IPS-18a (cell line): ENCODE data around the gene HYAL3.
A peak's percentile ranks its signal among the peaks of the same experiment; 100 is the strongest.
"Not testable (repeated sequence)": the region's sequence is repeated elsewhere in the genome, so short reads cannot be mapped to it uniquely, and the experiment has no call there.

Experiments used
- H3K27ac ChIP-seq: one replicate; pipeline ENCODE4 v1.5.1; 2013; ENCODE audit warnings: low read length
- H3K27me3 ChIP-seq: one replicate; pipeline ENCODE4 v1.6.1; 2013; ENCODE audit warnings: mild to moderate bottlenecking, low read length; ENCODE audit not compliant: control insufficient read depth, insufficient read depth
- H3K36me3 ChIP-seq: one replicate; pipeline ENCODE4 v1.6.1; 2013; ENCODE audit warnings: low read depth, low read length; ENCODE audit not compliant: control insufficient read depth
- H3K4me1 ChIP-seq: one replicate; pipeline ENCODE4 v1.6.1; 2013; ENCODE audit warnings: low read depth, low read length; ENCODE audit not compliant: control insufficient read depth
- H3K4me3 ChIP-seq: one replicate; pipeline ENCODE4 v1.5.1; 2013; ENCODE audit warnings: low read length
- H3K9ac ChIP-seq: one replicate; pipeline ENCODE4 v1.6.1; 2013; ENCODE audit warnings: mild to moderate bottlenecking, low read length, moderate library complexity
- H3K9me3 ChIP-seq: one replicate; pipeline ENCODE4 v1.6.1; 2013; ENCODE audit warnings: low read depth, low read length; ENCODE audit not compliant: control insufficient read depth

HYAL3 gene

GRCh38 chr3:50254577-50255250 lies 44.5 kb downstream of the HYAL3 start:
- Histone ChIP-seq H3K9me3 (no peaks in the 10 kb centered on the region), H3K4me1 (no peaks in the 10 kb centered on the region), H3K36me3 (peaks cover 32% of the 10 kb centered on the region), H3K9ac (no peak overlapping the region), H3K4me3 (no peak overlapping the region), H3K27me3 (no peaks in the 10 kb centered on the region), H3K27ac (no peak overlapping the region)

DNA sequence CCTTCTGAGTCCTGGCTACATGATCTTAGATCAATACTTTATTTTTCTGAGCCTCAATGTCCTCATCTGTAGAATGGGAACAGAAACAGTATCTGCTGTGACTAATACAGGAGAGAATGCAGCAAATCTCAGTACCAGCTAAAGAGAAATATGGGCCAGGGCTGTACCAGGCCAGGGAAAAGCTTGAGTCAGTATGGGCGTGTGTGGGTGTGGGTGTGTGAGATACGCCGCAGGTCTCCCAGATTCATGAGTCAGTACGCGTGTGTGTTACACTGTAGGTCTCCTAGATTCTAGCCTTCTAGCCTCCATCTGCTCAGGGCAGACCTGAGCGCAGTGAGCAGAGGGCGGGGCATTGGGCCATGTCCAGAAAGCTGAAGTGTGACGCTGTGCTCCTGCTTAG lies 48.0 kb downstream of the HYAL3 start:
- no peak overlapping the region for H3K27ac ChIP-seq
- H3K9ac ChIP-seq, result no peak overlapping the region
- H3K36me3 ChIP-seq, result peaks cover 13% of the 10 kb centered on the region
- no peaks in the 10 kb centered on the region for H3K27me3 ChIP-seq
- no peak overlapping the region for H3K4me3 ChIP-seq
- no peaks in the 10 kb centered on the region for H3K9me3 ChIP-seq
- peaks cover 11% of the 10 kb centered on the region for H3K4me1 ChIP-seq

- no peak overlapping the region for H3K4me3 ChIP-seq
- peaks cover 14% of the 10 kb centered on the region for H3K4me1 ChIP-seq
- H3K9me3 ChIP-seq, result no peaks in the 10 kb centered on the region
- no peaks in the 10 kb centered on the region for H3K27me3 ChIP-seq
- no peak overlapping the region for H3K27ac ChIP-seq
- no peak overlapping the region for H3K9ac ChIP-seq
- peaks cover 11% of the 10 kb centered on the region for H3K36me3 ChIP-seq
Measured at GRCh38 chr3:50250514-50250913, 48.7 kb downstream of the HYAL3 start.

- Histone ChIP-seq H3K27me3 (no peaks in the 10 kb centered on the region), H3K4me1 (peaks cover 18% of the 10 kb centered on the region), H3K9ac (no peak overlapping the region), H3K36me3 (peaks cover 11% of the 10 kb centered on the region), H3K9me3 (no peaks in the 10 kb centered on the region), H3K4me3 (no peak overlapping the region), H3K27ac (no peak overlapping the region)
Measured at GRCh38 chr3:50249457-50249856, 49.7 kb downstream of the HYAL3 start.

- peaks cover 19% of the 10 kb centered on the region for H3K4me1 ChIP-seq
- no peak overlapping the region for H3K27ac ChIP-seq
- H3K4me3 ChIP-seq, result no peak overlapping the region
- H3K36me3 ChIP-seq, result peaks cover 11% of the 10 kb centered on the region
- no peaks in the 10 kb centered on the region for H3K9me3 ChIP-seq
- H3K9ac ChIP-seq, result no peak overlapping the region
- H3K27me3 ChIP-seq, result no peaks in the 10 kb centered on the region
Measured at GRCh38 chr3:50248387-50248786, 50.8 kb downstream of the HYAL3 start.

- H3K9me3 ChIP-seq, result no peaks in the 10 kb centered on the region
- H3K9ac ChIP-seq, result peak overlapping the region; percentile 40
- H3K4me3 ChIP-seq, result no peak overlapping the region
- H3K27me3 ChIP-seq, result no peaks in the 10 kb centered on the region
- peaks cover 37% of the 10 kb centered on the region for H3K4me1 ChIP-seq
- peaks cover 3% of the 10 kb centered on the region for H3K36me3 ChIP-seq
- peak overlapping the region; percentile 59 for H3K27ac ChIP-seq
Measured at GRCh38 chr3:50246517-50246954, 52.7 kb downstream of the HYAL3 start.

- Histone ChIP-seq H3K27ac (peak overlapping the region; percentile 60), H3K27me3 (no peaks in the 10 kb centered on the region), H3K4me1 (peaks cover 42% of the 10 kb centered on the region), H3K4me3 (peak overlapping the region; percentile 25), H3K9ac (peak overlapping the region; percentile 53), H3K36me3 (peaks cover 3% of the 10 kb centered on the region), H3K9me3 (no peaks in the 10 kb centered on the region)
Measured at GRCh38 chr3:50245831-50246516, 53.2 kb downstream of the HYAL3 start.

DNA sequence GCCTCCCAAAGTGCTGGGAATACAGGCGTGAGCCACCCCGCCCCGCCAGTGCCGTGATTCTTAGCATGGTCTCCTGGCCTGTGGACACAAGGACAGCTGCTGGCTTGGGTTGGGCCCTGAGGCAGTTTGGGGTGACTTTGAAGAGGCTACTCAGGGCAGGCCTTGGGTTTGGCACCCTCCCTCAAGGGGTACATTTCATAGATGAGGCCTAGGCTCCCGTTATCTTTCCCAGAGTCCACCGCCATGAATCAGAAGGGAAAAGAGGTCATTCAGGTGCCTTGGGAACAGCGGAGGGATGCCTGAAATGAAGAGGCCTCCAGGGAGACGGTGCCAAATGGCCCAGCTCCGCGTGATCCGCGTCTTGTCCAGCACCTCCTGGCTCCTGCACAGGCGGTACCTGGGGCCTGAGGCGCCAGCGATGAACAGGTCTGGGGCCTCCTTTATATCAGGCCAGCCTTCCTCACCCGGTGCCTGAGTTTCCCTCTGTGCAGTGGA lies 53.9 kb downstream of the HYAL3 start:
- peak overlapping the region; percentile 25 for H3K4me3 ChIP-seq
- peaks cover 45% of the 10 kb centered on the region for H3K4me1 ChIP-seq
- peak overlapping the region; percentile 60 for H3K27ac ChIP-seq
- H3K27me3 ChIP-seq, result no peaks in the 10 kb centered on the region
- peaks cover 3% of the 10 kb centered on the region for H3K36me3 ChIP-seq
- peak overlapping the region; percentile 53 for H3K9ac ChIP-seq
- H3K9me3 ChIP-seq, result no peaks in the 10 kb centered on the region

DNA sequence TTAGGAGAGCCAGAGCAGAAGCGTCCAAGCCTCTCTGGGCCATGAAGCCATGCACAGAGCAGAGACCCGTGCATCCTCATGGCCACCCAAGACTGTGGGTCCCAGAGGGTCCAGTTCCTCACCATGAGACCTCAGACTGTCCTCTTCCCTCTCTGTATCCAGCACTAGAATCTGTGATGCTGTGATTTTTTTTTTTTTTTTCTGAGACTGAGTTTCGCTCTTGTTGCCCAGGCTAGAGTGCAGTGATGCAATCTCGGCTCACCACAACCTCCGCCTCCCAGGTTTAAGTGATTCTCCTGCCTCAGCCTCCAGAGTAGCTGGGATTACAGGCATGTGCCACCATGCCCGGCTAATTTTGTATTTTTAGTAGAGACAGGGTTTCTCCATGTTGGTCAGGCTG lies 54.4 kb downstream of the HYAL3 start:
- not testable (repeated sequence) for H3K4me3 ChIP-seq, H3K36me3 ChIP-seq, H3K9ac ChIP-seq, H3K9me3 ChIP-seq, H3K27me3 ChIP-seq, H3K27ac ChIP-seq
- H3K4me1 ChIP-seq, result peaks cover 50% of the 10 kb centered on the region

- Histone ChIP-seq H3K4me1 (peaks cover 63% of the 10 kb centered on the region), H3K27me3 (no peaks in the 10 kb centered on the region), H3K9me3 (no peaks in the 10 kb centered on the region), H3K4me3 (no peak overlapping the region), H3K27ac (peak overlapping the region; percentile 7), H3K36me3 (peaks cover 3% of the 10 kb centered on the region), H3K9ac (peak overlapping the region; percentile 14)
Measured at GRCh38 chr3:50243543-50243895, 55.7 kb downstream of the HYAL3 start.

DNA sequence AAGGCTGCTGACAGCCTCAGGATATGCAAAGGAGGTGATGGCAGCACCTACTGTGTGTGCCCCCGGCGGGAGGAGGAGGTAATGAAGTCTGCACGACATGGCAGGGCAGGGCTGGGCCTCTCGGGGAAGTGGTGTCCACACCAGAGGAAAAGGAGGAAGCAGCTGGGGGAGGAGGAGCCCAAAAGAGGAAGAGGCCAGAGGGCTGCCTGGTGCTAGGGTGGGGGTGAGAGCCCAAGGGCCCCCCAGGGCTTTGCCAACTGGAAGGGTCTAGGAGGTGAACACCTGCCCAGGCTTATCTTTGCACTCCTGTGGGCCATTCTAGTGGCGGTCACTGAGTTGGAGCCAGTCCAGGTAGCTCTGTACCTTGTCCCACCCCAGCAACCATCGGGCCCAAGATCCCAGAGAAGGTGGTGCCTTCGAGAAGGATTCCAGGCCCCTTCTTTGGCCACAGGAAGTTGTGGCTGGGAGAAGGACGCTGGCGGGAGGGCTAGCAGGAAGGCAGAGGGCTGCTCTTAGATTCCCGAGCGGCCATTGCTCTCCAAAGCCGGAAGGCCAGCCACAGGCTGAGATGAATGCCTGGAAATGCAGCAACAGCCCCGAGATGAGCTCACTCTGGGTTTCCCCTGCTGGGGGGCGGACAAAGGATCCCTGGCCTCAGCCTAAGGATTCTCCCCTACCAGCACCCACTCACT lies 56.2 kb downstream of the HYAL3 start:
- Histone ChIP-seq H3K27ac (peak overlapping the region; percentile 7), H3K4me3 (no peak overlapping the region), H3K9me3 (no peaks in the 10 kb centered on the region), H3K27me3 (no peaks in the 10 kb centered on the region), H3K9ac (peak overlapping the region; percentile 14), H3K4me1 (peaks cover 68% of the 10 kb centered on the region), H3K36me3 (peaks cover 3% of the 10 kb centered on the region)
